ENCODE data around the gene GNB1L.

The GNB1L gene

GRCh38 chr22:19854778-19855503, at the start of gene GNB1L, which contains the start of gene RTL10:
TSS of gene GNB1L (minus strand) at chr22:19854874. CDS start at chr22:19821355, 33,519 bp downstream.
TSS of gene RTL10 (minus strand) at chr22:19854874. CDS start at chr22:19852261, 2,613 bp downstream.
- DNase-seq (ENCODE audit: low read depth), result peak; percentile 95

DNA sequence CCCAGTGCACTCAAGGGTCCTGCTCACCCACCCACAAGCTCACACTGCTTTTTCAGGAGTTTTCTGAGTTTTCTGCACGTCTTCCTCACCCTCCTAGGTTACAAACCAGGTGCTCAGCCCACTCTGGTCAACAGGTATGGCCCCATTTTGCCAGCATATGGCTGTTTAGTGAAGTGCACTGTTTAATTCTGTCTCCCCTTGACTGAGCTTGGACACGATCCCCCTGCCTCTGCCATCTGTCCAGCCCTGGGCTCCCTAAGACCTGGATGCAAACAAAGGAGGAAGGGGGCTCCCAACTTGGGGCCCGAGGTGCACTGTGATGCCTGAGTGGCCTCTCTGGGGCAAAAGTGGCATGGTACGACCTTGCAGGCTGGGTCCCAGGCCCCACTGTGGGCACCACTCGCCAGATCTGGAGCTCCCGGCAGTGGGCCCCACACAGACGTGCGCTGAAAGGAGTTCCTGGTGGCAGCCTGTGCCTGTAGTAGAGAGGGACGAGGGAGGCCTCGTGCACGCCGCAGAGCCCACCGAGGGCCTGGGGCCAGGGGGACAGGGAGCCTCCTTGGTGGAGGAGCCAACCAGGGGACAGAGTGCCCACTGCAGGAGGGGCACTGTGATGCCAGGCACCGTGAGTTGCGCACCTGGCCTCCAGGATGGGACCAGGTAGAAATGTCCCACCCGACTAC, 49.6 kb upstream of the GNB1L start:
- no peak for DNase-seq (ENCODE audit: low read depth)

- no peak for DNase-seq (ENCODE audit: low read depth)
Measured at GRCh38 chr22:19903513-19903912, 48.8 kb upstream of the GNB1L start.

GRCh38 chr22:19903031-19903430, 48.4 kb upstream of the GNB1L start:
- no peak for DNase-seq (ENCODE audit: low read depth)

DNA sequence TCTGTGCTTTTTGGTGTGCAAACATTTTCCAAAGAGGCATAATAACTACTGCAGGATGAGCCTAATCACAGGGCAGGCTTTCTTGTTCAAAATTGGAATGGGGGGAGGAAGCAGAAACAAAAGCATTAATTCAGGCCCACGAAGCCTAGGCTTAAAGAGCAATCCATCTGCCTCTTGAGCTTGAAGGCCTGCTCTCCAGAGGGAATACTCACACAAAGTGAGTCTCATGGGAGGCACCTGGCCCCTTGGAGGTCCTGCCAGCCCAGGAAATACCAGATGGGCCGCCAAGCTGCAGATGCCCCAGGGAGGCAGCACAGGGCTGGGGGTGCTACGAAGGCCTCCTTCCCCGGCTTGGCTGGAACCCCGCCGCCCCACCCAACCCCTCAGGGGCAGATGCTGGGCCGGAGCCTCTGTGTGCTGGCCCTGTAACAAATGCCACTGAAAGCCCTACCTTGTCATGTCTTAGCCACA, 47.6 kb upstream of the GNB1L start:
- DNase-seq (ENCODE audit: low read depth), result no peak

DNA sequence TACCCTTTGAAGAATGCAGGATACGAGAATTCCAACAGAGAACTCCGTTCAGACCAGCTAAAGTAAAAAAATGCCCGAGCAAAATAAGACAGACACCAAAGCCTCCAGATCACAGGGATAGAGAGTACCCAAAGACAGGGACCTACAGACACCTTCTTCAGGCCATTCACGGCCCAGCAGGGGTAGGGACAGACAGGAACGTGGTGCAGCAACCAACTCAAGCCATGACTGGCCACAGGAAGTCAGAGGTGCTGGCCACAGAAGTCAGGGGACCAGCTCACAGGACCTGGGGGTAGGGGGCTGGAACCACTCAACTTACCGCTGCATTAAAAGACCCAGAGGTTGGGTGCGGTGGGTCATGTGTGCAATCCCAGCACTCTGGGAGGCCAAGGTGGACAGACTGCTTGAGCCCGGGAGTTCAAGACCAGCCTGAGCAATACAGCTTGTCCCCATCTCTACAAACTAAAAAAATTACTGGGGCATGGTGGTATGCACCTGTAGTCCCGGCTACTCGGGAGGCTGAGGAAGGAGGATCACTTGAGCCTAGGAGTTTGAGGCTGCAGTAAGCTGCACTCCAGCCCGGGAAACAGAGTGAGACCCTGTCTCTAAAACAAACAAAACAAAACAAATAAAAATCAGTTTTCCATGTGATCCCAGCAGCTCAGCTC, 47.0 kb upstream of the GNB1L start:
- no peak for DNase-seq (ENCODE audit: low read depth)

GRCh38 chr22:19900707-19901436, 46.2 kb upstream of the GNB1L start:
- no peak for DNase-seq (ENCODE audit: low read depth)

DNA sequence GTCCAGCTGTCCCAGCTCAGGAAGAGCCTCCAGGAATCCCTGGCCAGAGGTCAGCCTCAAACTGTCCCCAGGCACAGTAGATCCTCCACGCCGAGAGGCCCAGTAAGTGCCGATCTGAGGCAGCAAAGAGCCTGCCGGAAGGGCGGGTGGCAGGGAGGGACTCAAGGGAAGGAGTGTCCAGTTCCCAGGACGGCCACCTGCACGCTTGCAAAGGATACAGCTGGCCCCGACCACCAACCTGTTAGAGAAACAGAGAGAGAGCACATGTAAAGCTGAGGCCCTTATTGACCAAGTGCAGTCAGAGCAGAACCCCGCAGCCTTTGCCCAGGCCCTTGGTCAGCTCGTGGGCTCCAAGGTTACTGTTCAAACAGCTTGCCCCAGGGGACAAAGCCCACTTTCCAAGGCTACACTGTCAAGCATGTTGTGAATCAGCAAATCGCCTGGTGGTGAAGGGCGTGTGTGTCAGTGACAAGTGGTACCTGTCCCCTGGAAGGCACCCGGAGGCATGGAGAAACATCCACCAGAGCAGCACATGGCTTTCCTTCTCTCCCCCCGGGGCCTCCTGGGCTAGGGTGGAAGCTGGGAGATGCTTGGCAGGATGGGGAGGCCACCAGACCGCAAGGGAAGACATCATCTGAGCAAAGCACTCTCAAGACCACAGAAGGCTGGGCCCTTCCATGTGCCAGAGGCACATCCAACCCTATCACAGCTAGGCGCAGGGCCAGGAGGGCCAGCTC, 44.3 kb upstream of the GNB1L start:
- no peak for DNase-seq (ENCODE audit: low read depth)

DNA sequence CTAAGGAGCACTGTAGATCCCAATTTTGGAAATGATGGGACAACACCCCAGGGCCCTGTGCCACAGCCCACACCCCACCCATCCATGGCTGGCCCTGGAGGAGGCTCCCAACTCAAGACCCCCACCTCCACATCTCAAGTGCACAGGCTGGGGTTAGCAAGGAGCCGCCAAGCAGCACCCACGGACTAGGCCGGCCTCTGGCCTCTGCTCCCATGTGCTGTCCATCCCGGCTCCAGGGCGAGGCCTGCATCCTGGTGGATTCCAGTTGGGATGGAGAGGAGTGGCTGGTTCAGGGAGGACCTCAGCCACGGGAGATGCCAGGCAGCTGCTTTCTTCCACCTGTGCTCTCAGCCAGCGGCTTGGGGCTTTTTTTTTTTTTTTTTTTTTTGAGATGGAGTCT, 43.5 kb upstream of the GNB1L start:
- no peak for DNase-seq (ENCODE audit: low read depth)

GRCh38 chr22:19897726-19898125, 43.1 kb upstream of the GNB1L start:
- DNase-seq (ENCODE audit: low read depth), result no peak

GRCh38 chr22:19896665-19897355, 42.1 kb upstream of the GNB1L start:
- no peak for DNase-seq (ENCODE audit: low read depth)

DNA sequence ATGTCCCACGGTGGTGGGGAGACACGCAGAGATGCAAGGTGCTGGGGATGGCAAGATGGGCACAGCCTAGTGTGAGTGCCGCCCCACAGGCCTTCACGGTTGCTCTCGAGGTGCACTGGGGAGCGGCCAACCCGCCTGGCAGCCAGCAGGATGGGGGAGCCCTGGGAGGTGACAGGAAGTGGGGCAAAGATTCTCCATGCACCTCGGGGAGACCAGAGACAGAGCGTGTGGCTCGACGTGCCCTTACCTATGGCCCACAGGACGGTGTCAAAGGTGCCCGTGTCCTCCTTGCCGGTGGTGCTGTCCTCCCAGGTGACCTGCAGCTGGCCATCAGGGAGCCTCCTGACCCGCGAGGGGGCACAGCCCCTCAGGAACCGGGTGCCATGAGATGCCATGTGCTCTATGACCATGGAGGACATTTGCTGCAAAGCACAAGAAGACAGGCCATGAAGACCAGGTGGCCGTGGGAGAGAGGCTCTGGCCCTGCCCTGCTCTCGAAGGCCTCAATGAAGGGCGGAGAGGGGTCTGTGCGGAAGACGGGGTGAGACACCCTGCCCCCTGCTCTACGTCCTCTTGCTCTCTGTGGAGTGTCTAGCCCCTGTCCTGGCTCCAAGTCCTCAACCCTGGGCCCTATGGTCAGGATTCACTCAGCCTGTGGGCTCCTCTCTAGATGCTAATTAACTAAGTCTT, 40.6 kb upstream of the GNB1L start:
- no peak for DNase-seq (ENCODE audit: low read depth)

GRCh38 chr22:19893363-19893762, 38.7 kb upstream of the GNB1L start:
- no peak for DNase-seq (ENCODE audit: low read depth)

DNA sequence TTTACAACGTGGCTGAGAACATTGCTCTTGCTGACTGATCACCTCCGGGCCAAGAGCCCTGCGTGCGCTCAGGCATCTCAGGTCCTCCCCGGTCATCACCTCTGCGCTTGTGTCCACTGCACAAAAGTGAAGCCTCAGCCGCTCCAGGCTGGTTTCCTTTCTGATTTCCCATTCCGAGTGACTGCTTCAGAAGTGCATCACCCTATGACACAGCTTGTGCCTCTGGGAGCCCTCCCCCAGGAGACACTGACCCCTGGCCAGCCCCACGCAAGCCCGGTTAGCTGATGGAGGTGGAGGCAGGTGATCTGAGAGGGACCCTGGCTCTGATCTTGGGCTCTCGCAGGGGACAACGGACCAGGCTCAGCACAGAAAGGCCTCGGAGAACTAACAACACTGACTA, 38.3 kb upstream of the GNB1L start:
- DNase-seq (ENCODE audit: low read depth), result no peak

DNA sequence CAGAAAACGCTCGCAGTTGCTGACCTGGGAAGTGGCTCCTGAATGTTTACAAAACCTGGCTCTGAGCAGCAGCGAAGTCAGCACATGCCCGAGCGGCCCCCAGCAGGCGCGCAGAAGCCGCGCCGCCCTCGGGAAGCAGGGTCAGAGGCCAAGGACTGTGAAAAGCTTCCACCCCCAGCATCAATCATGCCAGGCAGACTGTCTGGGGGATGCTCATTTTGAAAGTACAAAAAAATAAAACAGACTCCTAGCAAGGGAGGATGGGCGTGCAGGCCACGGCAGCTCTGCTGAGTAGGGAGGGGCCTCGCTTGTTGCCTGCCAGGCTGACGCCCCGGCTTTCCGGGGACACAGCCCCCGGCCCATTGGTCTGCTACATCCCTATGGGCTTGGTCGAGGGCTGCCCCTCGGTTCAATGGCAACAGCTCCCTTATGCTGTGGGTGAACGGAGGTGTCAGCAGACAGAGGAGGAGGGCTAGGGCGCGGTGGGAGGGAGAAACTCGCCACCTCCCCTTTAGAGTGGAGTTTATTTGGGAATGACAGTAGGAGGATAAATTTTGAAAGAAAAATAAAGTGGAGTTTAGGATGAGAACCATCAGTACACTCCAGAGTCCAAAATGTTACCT, 37.7 kb upstream of the GNB1L start:
- DNase-seq (ENCODE audit: low read depth), result peak; percentile 35

DNA sequence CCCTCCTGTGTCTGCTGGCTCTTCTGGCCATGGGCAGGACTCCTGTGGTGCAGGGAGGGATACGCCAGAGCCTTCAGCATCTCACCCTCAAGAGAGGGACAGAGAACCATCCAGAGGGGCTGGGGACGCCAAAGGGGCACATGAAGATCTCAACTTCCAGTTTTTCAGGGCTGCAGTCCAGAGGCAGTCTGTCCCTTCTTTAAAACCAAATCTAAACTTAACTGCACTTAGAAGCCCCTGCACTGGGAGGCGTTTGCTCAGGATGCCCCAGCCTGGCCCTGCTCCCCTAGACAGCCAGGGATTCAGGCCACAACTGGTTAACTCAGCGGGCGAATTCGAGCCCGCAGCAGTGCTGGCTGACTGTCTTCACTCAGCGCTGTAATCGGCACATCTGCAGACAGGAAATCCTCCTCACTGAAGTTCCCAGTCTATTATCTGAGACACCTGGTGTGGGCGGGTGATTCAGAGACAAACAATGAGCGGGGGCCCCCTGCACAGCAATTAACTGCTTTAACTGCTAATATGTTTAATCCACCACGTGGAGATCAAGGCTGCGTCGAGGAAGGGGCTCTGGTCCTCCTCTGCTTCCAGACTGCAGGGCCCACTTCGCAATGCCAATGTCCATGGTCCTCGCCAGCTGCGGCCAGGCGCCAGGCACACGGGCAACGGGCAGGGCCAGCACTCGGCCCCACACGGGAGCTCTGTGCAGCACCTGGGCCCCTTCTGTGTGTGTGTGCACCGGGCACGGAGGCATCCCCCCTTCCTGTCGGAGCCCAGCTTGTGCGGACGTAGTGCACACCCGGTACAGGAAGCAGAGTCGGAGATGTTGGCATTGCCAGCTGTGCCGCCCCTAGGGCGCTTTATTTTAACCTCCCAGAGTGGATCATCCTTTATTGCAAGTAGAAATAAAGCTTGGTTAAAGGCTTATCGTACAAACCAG, 36.9 kb upstream of the GNB1L start:
- peak; percentile 70 for DNase-seq (ENCODE audit: low read depth)

GRCh38 chr22:19890502-19891316, 36.0 kb upstream of the GNB1L start:
- no peak for DNase-seq (ENCODE audit: low read depth)

GRCh38 chr22:19889951-19890350, 35.3 kb upstream of the GNB1L start:
- no peak for DNase-seq (ENCODE audit: low read depth)
